ELF-1 (cell line): ENCODE results near the gene ZMYND8.
"Not testable (repeated sequence)": the region's sequence is repeated elsewhere in the genome, so short reads cannot be mapped to it uniquely, and the experiment has no call there.

ENCODE experiments used
- DNase-seq: peaks from one replicate; pipeline ENCODE4 v3.0.0-alpha.2; 2016; ENCODE audit warnings: low read depth, low spot score

The ZMYND8 gene

DNA sequence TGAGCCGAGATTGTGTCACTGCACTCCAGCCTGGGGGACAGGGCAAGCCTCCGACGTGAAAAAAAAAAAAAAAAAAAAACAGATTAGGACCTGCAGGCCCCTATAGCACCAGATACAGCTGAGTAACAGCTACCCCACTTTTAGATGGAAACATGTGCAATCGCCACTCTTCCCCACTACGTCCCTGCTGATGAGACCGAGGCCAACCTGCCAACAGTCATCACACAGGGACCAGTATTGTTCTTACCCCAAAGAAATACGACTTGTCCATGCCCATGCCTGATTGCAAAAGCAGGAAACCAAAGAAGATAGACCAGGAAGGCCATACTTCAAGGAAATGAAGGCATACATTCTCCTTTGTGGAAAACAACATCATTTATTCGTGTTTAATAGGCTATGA, 45.8 kb downstream of the ZMYND8 start:
- DNase-seq = no peak

DNA sequence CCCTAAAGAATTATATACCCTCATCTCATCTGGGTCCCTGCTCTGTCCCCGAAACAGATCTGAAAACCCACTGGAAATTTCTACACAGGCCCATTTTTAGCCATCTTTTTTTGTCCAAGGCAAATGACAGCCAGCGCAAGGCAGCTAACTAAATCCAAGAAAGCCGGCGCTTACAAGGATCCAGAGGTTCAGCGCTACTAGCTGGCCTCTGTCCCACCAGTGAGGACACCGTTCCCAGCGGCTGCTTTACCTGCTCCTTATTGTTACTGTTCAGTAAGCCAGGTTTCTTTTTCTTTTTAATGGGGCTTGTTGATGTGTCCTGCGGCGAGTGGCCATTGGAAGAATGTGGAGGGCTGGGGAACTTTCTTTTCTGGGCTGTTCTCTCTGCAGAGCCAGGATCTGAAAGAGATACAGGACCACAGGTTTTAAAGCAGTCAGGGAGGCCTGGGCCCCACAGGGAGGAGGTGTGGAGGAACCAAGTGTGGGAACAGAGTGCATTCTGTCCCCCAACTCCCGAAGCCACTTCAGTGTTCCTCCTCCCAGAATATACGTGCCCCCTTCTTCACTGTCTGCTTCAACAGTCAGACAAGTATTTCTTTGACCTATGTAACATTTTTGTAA, 46.6 kb downstream of the ZMYND8 start:
- peak; percentile 78 for DNase-seq

DNA sequence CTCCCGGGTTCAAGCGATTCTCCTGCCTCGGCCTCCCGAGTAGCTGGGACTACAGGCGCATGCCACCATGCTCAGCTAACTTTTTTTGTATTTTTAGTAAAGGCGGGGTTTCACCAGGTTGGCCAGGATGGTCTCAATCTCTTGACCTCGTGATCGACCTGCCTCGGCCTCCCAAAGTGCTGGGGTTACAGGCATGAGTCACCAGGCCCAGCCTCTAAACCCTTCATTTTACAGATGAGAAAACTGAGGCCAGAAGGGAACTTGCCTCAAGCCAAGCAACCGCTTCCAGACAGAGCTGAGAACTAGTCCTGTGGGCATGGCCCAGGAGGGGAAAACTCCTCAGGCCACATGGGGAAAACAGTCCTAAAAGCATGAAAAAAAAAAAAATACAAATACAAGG, 47.1 kb downstream of the ZMYND8 start:
- no peak for DNase-seq

DNA sequence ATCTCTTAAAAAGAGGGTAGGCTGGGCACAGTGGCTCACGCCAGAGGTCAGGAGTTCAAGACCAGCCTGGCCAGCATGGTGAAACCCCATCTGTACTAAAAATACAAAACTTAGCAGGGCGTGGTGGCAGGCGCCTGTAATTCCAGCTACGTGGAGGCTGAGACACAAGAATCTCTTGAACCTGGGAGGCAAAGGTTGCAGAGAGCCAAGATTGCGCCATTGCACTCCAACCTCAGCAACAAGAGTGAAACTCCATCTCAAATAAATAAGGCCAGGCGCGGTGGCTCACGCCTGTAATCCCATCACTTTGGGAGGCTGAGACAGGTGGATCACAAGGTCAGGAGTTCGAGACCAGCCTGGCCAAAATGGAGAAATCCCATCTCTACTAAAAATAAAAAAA, 48.9 kb downstream of the ZMYND8 start:
- DNase-seq = not testable (repeated sequence)

DNA sequence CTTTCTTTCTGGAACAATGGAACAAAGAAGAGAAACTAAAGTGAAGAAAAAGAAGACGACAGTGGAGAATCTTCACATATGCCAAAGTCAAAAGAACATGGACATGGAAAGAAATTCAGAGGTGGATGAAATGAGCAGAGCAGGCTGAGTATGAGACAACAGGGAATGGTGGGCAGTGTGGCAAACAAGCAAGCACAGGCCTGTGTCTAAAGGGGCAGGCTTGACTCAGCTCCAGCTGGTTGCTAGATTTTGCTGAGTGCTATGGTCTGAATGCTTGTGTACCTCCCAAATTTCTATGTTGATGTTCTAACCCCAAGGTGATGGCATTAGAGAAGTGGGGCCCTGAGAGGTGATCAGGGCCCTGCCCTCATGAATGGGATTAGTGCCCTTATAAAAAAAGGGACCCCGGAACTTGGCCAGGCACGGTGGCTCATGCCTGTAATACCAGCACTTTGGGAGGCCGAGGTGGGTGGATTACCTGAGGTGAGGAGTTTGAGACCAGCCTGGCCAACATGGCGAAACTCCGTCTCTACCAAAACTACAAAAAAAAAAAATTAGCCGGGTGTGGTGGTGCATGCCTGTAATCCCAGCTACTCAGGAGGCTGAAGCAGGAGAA, 49.6 kb downstream of the ZMYND8 start:
- DNase-seq = no peak

DNA sequence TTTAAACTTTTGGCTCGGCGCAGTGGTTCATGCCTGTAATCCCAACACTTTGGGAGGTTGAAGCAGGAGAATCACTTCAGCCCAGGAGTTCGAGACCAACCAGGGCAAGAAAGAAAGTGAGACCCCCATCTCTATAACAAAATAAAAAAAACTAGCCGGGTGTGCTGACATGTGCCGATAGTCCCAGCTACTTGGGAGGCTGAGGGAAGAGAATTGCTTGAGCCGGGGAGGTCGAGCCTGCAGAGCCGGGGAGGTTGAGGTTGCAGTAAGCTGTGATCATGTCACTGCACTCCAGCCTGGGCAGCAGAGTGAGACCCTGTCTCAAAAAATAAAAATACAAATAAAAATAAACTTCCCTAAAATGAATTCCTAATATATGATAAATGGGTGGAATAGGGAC, 50.4 kb downstream of the ZMYND8 start:
- DNase-seq = no peak

DNA sequence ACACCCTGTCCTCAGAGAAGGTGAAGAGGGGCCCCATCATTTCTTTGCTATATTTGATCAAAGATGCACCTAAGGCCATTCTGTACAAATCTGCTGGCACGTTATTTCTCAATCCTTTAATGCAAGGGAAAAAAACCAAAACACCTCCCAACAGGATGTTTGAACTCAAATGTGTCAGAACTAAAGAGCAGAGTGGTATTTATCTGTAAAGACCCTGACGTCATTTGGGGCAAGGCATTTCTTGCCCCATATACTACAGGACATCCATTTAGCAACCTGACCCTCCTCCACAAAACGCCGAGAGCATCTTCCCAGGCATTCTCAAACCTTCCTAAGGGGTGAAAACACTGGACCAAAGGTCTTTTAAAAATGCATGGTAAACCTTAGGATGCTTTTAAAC, 50.8 kb downstream of the ZMYND8 start:
- DNase-seq = no peak

DNA sequence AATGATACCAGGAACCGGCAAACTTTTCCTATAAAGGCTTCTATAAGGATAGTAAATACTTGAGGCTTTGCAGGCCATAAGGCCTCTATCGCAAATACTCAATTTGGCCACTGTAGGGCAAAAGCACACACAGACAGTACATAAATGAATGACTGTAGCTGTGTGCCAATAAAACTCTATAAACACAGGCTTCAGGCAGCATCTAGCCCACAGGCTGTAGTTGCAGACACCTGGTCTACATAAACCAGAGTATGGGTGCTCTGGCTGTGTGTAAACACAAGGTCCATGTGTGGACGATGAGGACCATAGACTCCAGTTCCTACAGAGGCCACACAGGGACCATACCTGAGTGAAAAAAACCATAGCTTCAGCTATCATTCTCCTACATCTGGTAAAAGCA, 52.2 kb downstream of the ZMYND8 start:
- DNase-seq = no peak

DNA sequence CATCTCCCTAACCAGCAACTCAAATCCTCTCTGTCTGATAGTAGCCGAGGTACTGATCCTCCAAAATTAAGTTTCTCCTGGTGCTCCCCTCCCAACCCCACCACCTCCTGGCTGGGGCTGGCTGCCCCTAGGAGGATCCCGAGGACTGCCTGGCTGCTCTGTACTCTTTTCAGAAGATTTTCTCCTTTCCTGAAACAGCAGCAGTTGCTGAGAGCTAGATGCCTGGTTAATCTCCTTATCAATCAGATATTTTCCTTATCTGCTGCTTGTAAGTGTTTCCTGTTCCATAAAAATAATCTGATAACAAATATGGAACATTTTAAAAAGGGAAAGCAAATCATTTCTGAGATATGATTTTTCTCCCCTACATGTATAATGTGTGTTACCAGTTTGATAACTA, 52.8 kb downstream of the ZMYND8 start:
- DNase-seq = no peak

DNA sequence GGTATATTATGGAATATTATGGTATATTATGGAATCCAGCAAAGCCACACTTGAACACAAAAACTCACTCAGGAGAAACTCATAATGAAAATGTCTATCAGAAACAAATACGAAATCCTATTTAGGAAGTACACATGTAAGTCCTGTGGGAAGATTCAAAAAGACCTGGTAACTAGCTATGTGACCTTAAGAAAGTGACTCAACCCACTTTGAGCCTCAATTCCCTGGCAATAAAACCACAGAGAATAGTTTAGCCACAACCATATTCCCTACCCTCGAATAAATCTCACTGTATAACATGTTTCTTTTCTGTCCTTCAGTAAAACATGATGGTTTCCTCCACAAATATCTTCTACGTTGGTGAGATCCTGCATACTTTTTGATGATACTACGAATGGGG, 56.4 kb downstream of the ZMYND8 start:
- DNase-seq = no peak

DNA sequence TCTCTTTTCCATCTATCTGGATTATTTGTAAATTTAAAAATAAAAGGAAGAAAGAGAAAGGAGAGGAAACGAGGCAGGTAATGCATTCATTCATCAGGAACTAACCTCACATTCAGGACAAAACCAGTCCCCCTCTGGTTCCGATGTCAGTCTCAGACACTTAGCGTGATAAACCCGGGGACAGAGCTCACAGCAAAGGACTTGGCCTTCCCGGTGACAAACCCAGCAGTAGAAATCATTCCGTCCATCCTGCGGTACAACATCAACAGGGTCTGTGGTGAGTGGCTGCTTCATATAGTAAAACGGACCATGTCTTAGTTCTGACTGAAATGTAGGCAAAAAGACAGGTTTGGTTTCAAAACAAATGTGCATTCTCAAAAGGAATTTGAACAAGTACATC, 57.9 kb downstream of the ZMYND8 start:
- no peak for DNase-seq

DNA sequence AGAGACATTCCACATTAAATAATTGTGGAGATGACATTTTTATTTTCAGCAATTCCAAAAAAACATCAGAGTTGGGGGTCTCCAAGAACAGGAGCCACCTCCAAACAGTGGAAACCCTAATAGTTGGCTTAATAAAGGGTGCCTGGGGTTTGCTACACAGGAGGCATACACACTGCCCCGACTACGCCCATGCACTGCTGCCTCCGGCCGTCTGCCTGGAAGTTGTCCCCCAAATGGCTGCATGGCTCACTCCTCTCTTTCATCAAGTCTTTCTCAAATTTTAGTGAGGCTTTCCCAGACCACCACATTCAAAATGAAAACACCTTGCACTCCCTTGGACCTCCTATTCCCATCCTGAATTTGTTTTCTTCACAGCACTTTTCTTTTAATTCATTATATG, 58.8 kb downstream of the ZMYND8 start:
- no peak for DNase-seq

DNA sequence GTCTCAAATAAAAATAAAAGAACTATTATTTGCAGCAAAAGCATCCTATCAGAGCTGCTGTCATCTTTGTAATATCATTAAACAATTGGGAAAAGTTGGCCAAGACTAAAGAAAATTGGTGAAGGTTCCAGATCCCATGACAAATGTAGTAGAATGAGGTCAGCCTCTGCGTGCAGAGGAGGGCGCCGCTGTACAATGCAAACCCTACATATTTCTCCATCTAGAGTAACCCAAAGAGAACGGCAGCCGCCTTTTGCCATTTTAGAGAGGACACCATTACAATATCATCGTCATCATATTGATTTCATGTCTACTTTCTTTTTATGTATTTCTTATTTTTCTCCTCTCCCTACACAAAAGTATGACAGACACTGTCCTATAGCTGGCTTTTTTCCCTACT, 59.5 kb downstream of the ZMYND8 start:
- no peak for DNase-seq

DNA sequence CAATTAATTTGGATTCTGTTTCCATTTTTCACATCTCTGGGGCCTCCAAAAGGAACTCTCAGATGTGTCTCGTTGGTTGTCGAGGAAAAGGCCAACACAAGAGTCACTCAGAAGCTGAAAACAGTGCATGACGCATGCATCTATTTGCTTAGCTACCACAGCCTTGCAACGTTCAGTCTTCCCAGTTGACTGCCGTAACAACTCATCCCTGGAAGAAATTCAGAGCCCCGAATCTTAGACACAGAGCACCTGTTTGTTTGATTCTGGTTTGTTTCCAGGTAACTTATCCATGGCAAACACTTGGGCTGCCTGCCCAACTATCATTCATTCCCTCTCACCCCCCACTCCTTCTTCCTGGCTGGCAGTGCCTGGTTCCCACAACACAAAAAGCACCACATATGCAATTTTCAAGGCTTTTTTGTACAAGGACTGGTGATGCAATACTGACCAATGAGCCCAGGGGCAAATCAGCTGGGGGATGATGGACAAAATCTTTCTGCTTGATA, 60.5 kb downstream of the ZMYND8 start:
- no peak for DNase-seq

DNA sequence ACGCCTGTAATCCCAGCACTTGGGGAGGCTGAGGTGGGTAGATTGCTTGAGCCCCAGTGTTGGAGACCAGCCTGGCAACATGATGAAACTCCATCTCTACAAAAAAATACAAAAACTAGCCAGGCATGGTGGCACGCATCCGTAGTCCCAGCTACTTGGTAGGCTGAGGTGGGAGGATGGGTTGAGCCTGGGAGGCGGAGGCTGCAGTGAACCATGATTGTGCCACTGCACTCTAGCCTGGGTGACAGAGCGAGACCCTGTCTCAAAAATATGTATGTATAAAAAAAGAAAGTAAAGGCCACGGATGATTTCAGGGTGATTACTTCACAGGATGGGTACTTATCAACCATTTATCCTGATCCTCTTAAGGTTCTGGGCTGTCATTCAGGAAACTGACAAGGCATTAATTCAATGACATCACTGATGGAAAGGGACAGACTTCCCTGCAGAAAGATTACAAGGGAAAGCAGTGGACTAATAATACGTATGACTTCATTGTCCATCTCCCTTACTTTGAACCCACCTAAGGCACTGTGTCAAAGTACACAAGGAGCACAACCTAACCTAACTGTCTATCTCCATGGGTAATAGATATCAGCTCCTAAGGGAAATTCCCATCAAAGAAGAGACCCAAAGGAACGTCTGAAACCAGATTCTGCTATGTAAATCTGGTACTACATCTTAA, 61.2 kb downstream of the ZMYND8 start:
- DNase-seq = no peak

DNA sequence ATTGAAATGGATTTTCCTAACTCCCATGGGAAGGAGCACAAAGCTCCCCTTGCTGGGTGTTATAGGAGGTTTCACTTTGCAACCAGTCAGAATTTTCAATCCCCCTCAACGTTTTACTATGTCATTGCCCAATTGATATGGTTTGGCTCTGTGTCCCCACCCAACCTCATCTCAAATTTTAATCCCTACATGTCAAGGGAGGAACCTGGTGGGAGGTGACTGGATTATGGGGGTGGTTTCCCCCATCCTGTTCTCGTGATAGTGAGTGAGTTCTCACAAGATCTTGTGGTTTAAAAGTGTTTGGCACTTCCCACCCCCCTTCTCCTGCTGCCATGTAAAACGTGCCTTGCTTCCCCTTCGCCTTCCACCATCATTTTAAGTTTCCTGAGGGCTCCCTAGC, 62.9 kb downstream of the ZMYND8 start:
- no peak for DNase-seq

DNA sequence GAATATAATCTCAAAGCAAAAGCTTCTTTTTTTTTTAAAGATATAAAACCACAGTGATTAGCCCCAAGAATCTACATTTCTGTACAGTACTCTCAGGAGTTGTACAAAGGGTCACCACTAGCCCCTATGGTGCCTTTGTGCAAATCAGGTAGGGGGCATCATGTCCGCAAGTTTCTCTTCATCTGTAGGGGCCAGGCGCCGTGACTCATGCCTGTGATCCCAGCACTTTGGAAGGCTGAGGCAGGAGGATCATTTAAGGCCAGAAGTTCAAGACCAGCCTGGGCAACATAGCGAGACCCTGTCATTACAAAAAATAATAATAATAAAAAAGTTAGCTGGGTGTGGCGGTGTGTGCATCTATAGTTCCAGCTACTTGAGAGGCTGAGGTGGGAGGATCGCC, 63.9 kb downstream of the ZMYND8 start:
- DNase-seq = no peak

DNA sequence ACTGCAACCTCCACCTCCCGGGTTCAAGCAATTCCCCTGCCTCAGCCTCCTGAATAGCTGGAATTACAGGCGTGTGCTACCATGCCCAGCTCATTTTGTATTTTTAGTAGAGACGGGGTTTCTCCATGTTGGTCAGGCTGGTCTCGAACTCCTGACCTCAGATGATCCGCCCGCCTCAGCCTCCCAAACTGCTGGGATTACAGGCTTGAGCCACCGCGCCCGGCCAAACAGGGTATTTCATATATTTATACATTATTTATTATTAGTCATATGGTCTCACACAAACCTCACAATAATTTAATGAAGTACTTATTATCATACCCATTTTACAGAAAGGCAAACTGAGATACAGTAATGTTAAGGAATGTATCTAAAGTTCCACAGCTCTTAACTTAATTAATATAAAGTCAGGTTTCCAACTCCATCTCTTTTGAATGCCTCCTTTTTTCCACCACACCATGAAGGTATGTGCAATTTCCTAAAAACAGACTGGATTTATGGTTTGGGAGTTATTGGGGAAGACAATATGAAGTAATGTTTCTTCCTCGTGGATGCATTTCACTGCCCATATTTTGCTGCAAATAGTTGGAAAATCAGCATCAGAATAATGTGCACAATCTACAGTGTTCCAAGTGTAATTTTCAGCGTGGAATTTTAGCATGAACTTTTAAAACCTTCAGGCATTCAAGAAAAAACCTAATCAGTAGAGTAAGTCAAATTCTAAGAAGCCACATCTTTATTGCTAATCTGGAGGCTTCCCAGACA, 65.7 kb downstream of the ZMYND8 start:
- DNase-seq = no peak

DNA sequence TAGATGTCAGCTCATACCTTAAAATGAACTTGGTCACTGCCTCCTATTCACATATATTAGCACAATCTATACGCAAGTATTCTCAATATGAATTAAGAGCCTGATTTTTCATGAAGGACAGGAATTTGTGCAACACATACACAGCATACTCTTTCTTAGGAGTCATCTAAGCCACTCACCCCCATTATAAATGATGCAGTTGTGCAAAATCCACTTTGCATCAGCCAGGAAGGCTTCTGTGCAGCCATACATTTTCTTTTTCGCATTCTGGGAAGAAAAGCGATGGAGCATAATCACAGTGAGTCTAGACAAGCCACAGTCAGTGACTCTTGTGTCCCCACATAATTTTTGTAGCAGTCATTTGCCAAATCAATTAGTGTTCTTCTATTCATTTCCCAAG, 66.5 kb downstream of the ZMYND8 start:
- no peak for DNase-seq

DNA sequence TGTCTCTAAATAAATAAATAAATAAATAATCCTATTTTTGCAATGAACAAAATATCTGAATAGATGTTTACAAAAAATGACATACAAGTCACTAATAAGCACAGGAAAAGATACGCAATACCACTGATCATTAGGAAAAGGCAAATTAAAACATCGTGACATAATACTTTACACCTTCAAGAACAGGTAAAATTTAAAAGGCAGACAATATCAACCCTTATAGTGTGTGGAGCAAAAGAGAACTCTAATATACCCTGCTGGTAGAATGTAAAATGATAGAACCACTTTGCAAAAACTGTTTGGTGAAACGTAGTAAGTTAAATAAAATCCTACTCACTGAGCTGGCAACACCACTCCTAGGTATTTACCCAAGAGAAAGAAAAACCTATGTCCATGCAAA, 67.4 kb downstream of the ZMYND8 start:
- no peak for DNase-seq

DNA sequence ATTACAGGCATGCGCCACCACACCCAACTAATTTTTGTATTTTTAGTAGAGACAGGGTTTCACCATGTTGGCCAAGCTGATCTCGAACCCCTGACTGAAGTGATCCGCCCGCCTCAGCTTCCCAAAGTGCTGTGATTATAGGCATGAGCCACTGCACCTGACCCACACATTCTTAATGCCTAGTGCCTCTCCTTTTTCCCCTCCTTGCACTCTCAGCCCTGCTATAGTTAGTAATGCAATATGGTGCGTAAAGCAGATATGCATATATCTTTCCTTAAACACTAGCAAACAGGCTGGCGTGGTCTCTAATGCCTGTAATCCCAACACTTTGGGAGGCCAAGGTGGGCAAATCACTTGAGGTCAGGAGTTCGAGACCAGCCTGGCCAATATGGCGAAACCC, 68.0 kb downstream of the ZMYND8 start:
- DNase-seq = not testable (repeated sequence)

DNA sequence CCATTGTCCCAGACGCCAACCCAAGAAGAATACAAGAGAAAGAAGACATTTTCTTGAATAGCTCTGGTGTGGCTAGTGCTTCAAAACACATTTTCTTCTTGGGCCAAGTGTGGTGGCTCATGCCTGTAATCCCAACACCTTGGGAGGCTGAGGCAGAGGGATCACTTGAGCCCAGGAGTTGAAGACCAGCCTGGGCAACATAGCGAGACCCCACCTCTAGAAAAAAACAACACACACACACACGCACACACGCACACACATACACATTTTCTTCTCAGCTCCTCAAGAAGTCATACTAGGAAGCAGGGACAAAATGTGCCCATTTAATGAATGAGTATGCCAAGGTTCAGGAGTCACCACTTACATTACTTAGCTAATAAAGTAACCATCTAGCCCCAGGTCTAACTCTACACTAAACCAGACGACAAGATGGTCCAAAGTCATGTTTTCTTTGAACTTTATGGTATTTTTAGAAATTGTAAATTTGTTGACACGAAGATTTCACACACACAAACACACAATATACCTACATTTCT, 68.8 kb downstream of the ZMYND8 start:
- no peak for DNase-seq
